Cardiac muscle cell (in vitro differentiated cells and primary cell): ENCODE results near the gene KNTC1. TPM values are rescaled to one million over a fixed set of nuclear protein-coding genes. Genes with fewer than 3 reads are reported as not detected.

Source experiments
- DNase-seq, 2 donors: peaks; one replicate each; pipeline versions ENCODE4 v3.0.0 to v3.0.0-alpha.2; 2010 to 2017; ENCODE audit warnings: low read depth in 1 of 2, low spot score in 1 of 2
- H3K27ac ChIP-seq: fragments of 200-600 bp; sonication (generic); 2 replicates; pipeline ENCODE4 v1.5.1; 2016
- H3K27me3 ChIP-seq: fragments of 200-600 bp; sonication (generic); 2 replicates; pipeline ENCODE4 v1.6.0; 2016; ENCODE audit warnings: control low read depth
- H3K36me3 ChIP-seq: fragments of 200-600 bp; sonication (generic); 2 replicates; pipeline ENCODE4 v1.5.1; 2016; ENCODE audit warnings: control low read depth
- H3K4me1 ChIP-seq: fragments of 200-600 bp; sonication (generic); 2 replicates; pipeline ENCODE4 v1.8.1; 2017; ENCODE audit warnings: low read depth, mild to moderate bottlenecking, mixed run types
- H3K4me3 ChIP-seq: fragments of 200-600 bp; sonication (generic); 2 replicates; pipeline ENCODE4 v1.5.1; 2016; ENCODE audit warnings: mild to moderate bottlenecking
- H3K9me3 ChIP-seq: fragments of 200-600 bp; sonication (generic); 2 replicates; pipeline ENCODE4 v1.5.1; 2017; ENCODE audit warnings: low read depth, mild to moderate bottlenecking, control low read depth
- CTCF ChIP-seq: IDR thresholded peaks from 2 replicates; pipeline ENCODE4 v1.5.1; 2012; ENCODE audit warnings: low read depth, mild to moderate bottlenecking, low read length
- polyA plus RNA-seq: library from polyadenylated mRNA; unstranded; fragments of >200 nt; fragmentation: Nextera tagmentation; extraction: Ambion mirVana; gene quantifications from 2 replicates; pipeline ENCODE4 v1.2.1, GENCODE V29; 2016
- total RNA-seq: library from RNA; depleted of rRNA; stranded (reverse); fragments of >200 nt; gene quantifications from 2 replicates; pipeline ENCODE4 v1.2.3, GENCODE V29; 2016

KNTC1 gene
- total and polyA plus RNA-seq, 2 experiments from 2014 or later: 18.1 to 24.3 TPM

GRCh38 chr12:122499991-122500684 is 26.9 kb upstream of the KNTC1 start:
- no peaks in the 10 kb centered on the region for H3K27me3 ChIP-seq
- no peaks in the 10 kb centered on the region for H3K9me3 ChIP-seq
- H3K36me3 ChIP-seq: peaks cover 31% of the 10 kb centered on the region
- peaks cover 10% of the 10 kb centered on the region for H3K4me1 ChIP-seq
- peak overlapping the region; percentile 67 for H3K4me3 ChIP-seq
- DNase-seq: peak in 1 of 2 donors; percentile 70
- no peak for TF ChIP-seq CTCF
- H3K27ac ChIP-seq: peak overlapping the region; percentile 98

- H3K4me1 ChIP-seq: peaks cover 10% of the 10 kb centered on the region
- peaks cover 38% of the 10 kb centered on the region for H3K36me3 ChIP-seq
- peak within 1 kb of the TSS; percentile 98 for H3K27ac ChIP-seq
- TF ChIP-seq CTCF: no peak
- no peaks in the 10 kb centered on the region for H3K9me3 ChIP-seq
- peak; percentile 99 for DNase-seq
- H3K4me3 ChIP-seq: peak within 1 kb of the TSS; percentile 67
- no peaks in the 10 kb centered on the region for H3K27me3 ChIP-seq
Observed at GRCh38 chr12:122500685-122501488, 26.2 kb upstream of the KNTC1 start, which contains the start of gene ZCCHC8. Gene ZCCHC8, minus strand, starts transcription at chr12:122500932. Its CDS starts 92 bp downstream, at chr12:122500840.

- Histone ChIP-seq H3K4me1 (peaks cover 10% of the 10 kb centered on the region), H3K27ac (peak overlapping the region; percentile 98), H3K9me3 (no peaks in the 10 kb centered on the region), H3K27me3 (no peaks in the 10 kb centered on the region), H3K36me3 (peaks cover 42% of the 10 kb centered on the region), H3K4me3 (no peak overlapping the region)
- no peak for TF ChIP-seq CTCF
- DNase-seq: no peak
Observed at GRCh38 chr12:122501489-122501989, 25.5 kb upstream of the KNTC1 start.

GRCh38 chr12:122503147-122503751 is 23.8 kb upstream of the KNTC1 start:
- Histone ChIP-seq H3K4me3 (no peak overlapping the region), H3K4me1 (peaks cover 10% of the 10 kb centered on the region), H3K27ac (peak overlapping the region; percentile 46), H3K9me3 (no peaks in the 10 kb centered on the region), H3K36me3 (peaks cover 52% of the 10 kb centered on the region), H3K27me3 (no peaks in the 10 kb centered on the region)
- DNase-seq: no peak
- TF ChIP-seq CTCF: no peak

- Histone ChIP-seq H3K4me1 (peaks cover 4% of the 10 kb centered on the region), H3K9me3 (no peaks in the 10 kb centered on the region), H3K4me3 (no peak overlapping the region), H3K27ac (no peak overlapping the region), H3K27me3 (no peaks in the 10 kb centered on the region), H3K36me3 (peaks cover 59% of the 10 kb centered on the region)
- no peak for DNase-seq
- TF ChIP-seq CTCF: no peak
Observed at GRCh38 chr12:122503783-122504590, 23.1 kb upstream of the KNTC1 start.
